WTC11 (cell line): ENCODE results near the gene CDH13. TPM values are rescaled to one million over a fixed set of nuclear protein-coding genes. Genes with fewer than 3 reads are reported as not detected.

ENCODE experiments used
- ATAC-seq: fragments of 200-7000 bp; cut with Tn5 transposase; 2 replicates; pipeline ENCODE4 v1.10.0; 2021; ENCODE audit warnings: mild to moderate bottlenecking, moderate library complexity
- CTCF ChIA-PET: fragments of 300-600 bp; sonication (Branson Sonifier 250); formaldehyde crosslinking; loops from one replicate; lab custom pipeline; 2021; ENCODE audit warnings: antibody characterized with exemption; lab: Charles Lee
- POLR2A ChIA-PET: fragments of 350-600 bp; sonication (Branson Sonifier 250); formaldehyde crosslinking; loops from one replicate; lab custom pipeline; 2021; ENCODE audit warnings: antibody characterized with exemption; lab: Charles Lee
- DNase-seq: peaks from one replicate; pipeline ENCODE4 v3.0.0; 2021; ENCODE audit warnings: low spot score
- H3K27ac Mint-ChIP-seq: 2 replicates; pipeline ENCODE4 v1.8.0; 2021; ENCODE audit warnings: mixed read lengths
- H3K27me3 Mint-ChIP-seq: 2 replicates; pipeline ENCODE4 v1.8.0; 2021; ENCODE audit warnings: low read depth, mild to moderate bottlenecking, moderate library complexity, mixed read lengths
- H3K36me3 Mint-ChIP-seq: 2 replicates; pipeline ENCODE4 v1.8.0; 2021; ENCODE audit warnings: mixed read lengths
- H3K4me1 Mint-ChIP-seq: 2 replicates; pipeline ENCODE4 v1.8.0; 2022; ENCODE audit warnings: mixed read lengths
- H3K4me3 Mint-ChIP-seq: 2 replicates; pipeline ENCODE4 v1.8.0; 2021; ENCODE audit warnings: mild to moderate bottlenecking, moderate library complexity, mixed read lengths
- H3K9me3 Mint-ChIP-seq: 2 replicates; pipeline ENCODE4 v1.8.0; 2021; ENCODE audit warnings: mixed read lengths
- CREB1 ChIP-seq: sonication (generic); formaldehyde crosslinking; IDR thresholded peaks from 2 replicates; pipeline ENCODE4 v1.8.0; 2023; ENCODE audit warnings: mild to moderate bottlenecking, missing genetic modification reagents
- ESRRA ChIP-seq: sonication (generic); formaldehyde crosslinking; IDR thresholded peaks from 2 replicates; pipeline ENCODE4 v1.8.1; 2022; ENCODE audit warnings: mild to moderate bottlenecking, missing genetic modification reagents, borderline replicate concordance
- IRF2 ChIP-seq: sonication (generic); formaldehyde crosslinking; IDR thresholded peaks from 2 replicates; pipeline ENCODE4 v1.8.0; 2022; ENCODE audit warnings: low read depth, missing genetic modification reagents, borderline replicate concordance
- NR1H2 ChIP-seq: sonication (generic); formaldehyde crosslinking; IDR thresholded peaks from 2 replicates; pipeline ENCODE4 v1.9.0; 2021; ENCODE audit warnings: mild to moderate bottlenecking, moderate library complexity, missing genetic modification reagents
- PRRX2 ChIP-seq: fragments of 250-450 bp; sonication (Bioruptor Pico); IDR thresholded peaks from 2 replicates; pipeline ENCODE4 v1.8.0; 2021; ENCODE audit warnings: mild to moderate bottlenecking
- TCF7 ChIP-seq: sonication (generic); formaldehyde crosslinking; IDR thresholded peaks from 2 replicates; pipeline ENCODE4 v1.8.0; 2022; ENCODE audit warnings: mild to moderate bottlenecking, low read depth, missing genetic modification reagents, moderate library complexity
- TP53 ChIP-seq: sonication (generic); formaldehyde crosslinking; IDR thresholded peaks from 2 replicates; pipeline ENCODE4 v1.8.1; 2023; ENCODE audit warnings: mild to moderate bottlenecking, missing genetic modification reagents
- ZBTB21 ChIP-seq: sonication (generic); formaldehyde crosslinking; IDR thresholded peaks from 2 replicates; pipeline ENCODE4 v1.8.1; 2023; ENCODE audit warnings: mild to moderate bottlenecking, missing genetic modification reagents, borderline replicate concordance
- ZNF121 ChIP-seq: sonication (generic); formaldehyde crosslinking; IDR thresholded peaks from 2 replicates; pipeline ENCODE4 v1.8.0; 2023; ENCODE audit warnings: missing genetic modification reagents
- ZNF138 ChIP-seq: sonication (generic); formaldehyde crosslinking; conservative IDR thresholded peaks from 2 replicates; pipeline ENCODE4 v1.8.1; 2022; ENCODE audit warnings: mild to moderate bottlenecking, moderate library complexity, missing genetic modification reagents
- ZNF317 ChIP-seq: sonication (generic); formaldehyde crosslinking; IDR thresholded peaks from 2 replicates; pipeline ENCODE4 v1.8.1; 2023; ENCODE audit warnings: low read depth, mild to moderate bottlenecking, moderate library complexity, missing genetic modification reagents, borderline replicate concordance
- total RNA-seq: library from RNA; stranded (reverse); gene quantifications from 3 replicates; pipeline ENCODE4 v1.2.3, GENCODE V29; 2021
- TF ChIP-seq, protein P1 (sequence below): sonication (generic); formaldehyde crosslinking; IDR thresholded peaks from 2 replicates; pipeline ENCODE4 v1.8.1; 2023; ENCODE audit warnings: mild to moderate bottlenecking, missing genetic modification reagents, moderate library complexity
- TF ChIP-seq, protein P2 (sequence below): sonication (generic); formaldehyde crosslinking; IDR thresholded peaks from 2 replicates; pipeline ENCODE4 v1.8.0; 2022; ENCODE audit warnings: mild to moderate bottlenecking, missing genetic modification reagents
- TF ChIP-seq, protein P3 (sequence below): sonication (generic); formaldehyde crosslinking; IDR thresholded peaks from 2 replicates; pipeline ENCODE4 v1.8.1; 2023; ENCODE audit warnings: mild to moderate bottlenecking, moderate library complexity, missing genetic modification reagents
- TF ChIP-seq, protein P4 (sequence below): sonication (generic); formaldehyde crosslinking; IDR thresholded peaks from 2 replicates; pipeline ENCODE4 v1.8.1; 2022; ENCODE audit warnings: low read depth, missing genetic modification reagents, borderline replicate concordance
- TF ChIP-seq, protein P5 (sequence below): sonication (generic); formaldehyde crosslinking; IDR thresholded peaks from 2 replicates; pipeline ENCODE4 v1.8.1; 2022; ENCODE audit warnings: mild to moderate bottlenecking, missing genetic modification reagents, moderate library complexity, borderline replicate concordance

The CDH13 gene
- total RNA-seq, 1 experiment from 2014 or later: 0.81 TPM

DNA sequence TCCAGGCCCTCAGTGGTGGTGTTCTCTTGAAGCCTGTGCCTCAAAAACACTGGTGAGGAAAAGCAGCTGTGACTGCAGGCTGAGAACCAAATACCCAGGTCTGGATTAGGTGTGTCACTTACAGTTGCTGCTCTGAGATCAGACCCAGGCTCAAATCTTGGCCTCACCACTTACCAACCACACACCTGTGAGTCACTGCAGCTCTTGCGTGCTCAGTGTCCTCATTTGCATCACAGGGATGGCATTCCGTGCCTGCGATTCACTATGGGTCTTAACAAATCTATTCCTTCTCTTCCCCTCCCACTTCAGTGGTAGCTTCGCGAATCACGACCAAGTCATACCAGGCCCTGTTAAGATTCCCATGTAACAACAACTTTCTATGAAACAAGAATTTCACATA is 947.6 kb downstream of the CDH13 start:
- peaks cover 10% of the 10 kb centered on the region for H3K9me3 Mint-ChIP-seq
- ATAC-seq (peak; percentile 96), DNase-seq (peak; percentile 36)
- H3K4me1 Mint-ChIP-seq: peaks cover 14% of the 10 kb centered on the region
- TF ChIP-seq CREB1 (CRISPR knock-in tag): no peak
- CTCF ChIA-PET: interaction anchor here (0.6 to 0.9 kb wide), 2 partner anchors 25 to 143 kb away, joined by 3 to 4 read pairs; no protein-coding TSS in a partner anchor
- no peaks in the 10 kb centered on the region for H3K27me3 Mint-ChIP-seq
- no peak overlapping the region for H3K27ac Mint-ChIP-seq
- no peaks in the 10 kb centered on the region for H3K36me3 Mint-ChIP-seq
- H3K4me3 Mint-ChIP-seq: no peak overlapping the region
- POLR2A ChIA-PET: no interaction called here

DNA sequence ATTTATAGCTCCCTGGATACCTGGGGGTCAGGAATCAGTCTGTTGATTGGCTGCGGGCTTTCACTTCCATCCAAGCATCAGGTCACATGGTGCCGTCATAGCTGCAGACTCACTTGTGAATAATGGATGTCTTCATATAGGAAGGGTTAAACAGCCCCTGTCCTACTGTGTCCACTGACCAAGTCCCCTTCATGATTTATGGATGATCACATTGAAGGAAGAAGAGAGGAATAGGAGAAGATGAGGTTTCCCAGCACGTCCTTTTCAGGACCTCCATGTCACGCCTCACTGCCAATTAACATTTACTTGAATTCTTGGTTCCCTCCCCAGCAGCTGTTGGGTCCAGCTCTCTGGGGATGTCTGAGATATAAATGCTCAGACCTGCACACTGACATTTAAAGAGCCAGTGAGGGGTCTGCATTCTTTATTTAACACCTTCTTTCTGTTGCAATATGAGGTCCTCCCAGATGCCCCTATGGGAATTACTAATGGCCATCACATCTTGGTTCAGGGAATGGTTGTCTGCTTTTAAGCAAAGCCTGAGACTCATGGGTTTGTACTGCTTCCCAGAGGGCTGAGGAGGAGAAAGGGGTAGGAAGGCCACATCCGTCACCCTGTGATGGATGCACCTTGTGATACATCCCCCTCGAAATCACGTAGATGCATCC is 950.4 kb downstream of the CDH13 start:
- ATAC-seq (no peak), DNase-seq (no peak)
- TF ChIP-seq, protein P1, sequence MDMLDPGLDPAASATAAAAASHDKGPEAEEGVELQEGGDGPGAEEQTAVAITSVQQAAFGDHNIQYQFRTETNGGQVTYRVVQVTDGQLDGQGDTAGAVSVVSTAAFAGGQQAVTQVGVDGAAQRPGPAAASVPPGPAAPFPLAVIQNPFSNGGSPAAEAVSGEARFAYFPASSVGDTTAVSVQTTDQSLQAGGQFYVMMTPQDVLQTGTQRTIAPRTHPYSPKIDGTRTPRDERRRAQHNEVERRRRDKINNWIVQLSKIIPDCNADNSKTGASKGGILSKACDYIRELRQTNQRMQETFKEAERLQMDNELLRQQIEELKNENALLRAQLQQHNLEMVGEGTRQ (CRISPR knock-in tag): 0 out of 2 replicates have a peak, but pooled peaks have one; percentile 10
- TF ChIP-seq ZBTB21 (CRISPR knock-in tag): no peak
- Mint-ChIP-seq H3K4me3 (no peak overlapping the region), H3K36me3 (no peaks in the 10 kb centered on the region), H3K9me3 (peaks cover 10% of the 10 kb centered on the region), H3K27ac (no peak overlapping the region), H3K27me3 (peaks cover 17% of the 10 kb centered on the region), H3K4me1 (peaks cover 20% of the 10 kb centered on the region)
- POLR2A ChIA-PET: no interaction called here
- CTCF ChIA-PET: no interaction called here

DNA sequence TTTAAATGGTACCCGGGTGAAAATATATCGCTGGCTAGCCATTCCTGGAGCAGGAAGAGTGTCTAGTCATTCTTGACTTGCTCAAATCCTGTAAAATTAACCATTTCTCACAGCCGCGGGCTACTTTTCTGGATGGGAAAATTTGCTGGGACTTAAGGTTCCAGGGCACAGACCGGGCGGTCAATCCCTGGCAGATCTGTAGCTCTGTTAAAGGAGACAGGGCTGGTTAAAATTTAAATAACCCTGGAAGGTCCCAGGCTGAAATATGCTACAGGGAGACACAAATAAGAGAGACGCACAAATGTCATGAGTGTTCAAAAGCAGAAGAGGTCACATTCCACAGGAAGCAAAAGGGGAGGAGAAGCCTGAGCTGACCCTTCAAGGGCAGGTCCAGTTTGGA is 951.4 kb downstream of the CDH13 start:
- no peak for TF ChIP-seq ZNF121
- TF ChIP-seq, protein P2, sequence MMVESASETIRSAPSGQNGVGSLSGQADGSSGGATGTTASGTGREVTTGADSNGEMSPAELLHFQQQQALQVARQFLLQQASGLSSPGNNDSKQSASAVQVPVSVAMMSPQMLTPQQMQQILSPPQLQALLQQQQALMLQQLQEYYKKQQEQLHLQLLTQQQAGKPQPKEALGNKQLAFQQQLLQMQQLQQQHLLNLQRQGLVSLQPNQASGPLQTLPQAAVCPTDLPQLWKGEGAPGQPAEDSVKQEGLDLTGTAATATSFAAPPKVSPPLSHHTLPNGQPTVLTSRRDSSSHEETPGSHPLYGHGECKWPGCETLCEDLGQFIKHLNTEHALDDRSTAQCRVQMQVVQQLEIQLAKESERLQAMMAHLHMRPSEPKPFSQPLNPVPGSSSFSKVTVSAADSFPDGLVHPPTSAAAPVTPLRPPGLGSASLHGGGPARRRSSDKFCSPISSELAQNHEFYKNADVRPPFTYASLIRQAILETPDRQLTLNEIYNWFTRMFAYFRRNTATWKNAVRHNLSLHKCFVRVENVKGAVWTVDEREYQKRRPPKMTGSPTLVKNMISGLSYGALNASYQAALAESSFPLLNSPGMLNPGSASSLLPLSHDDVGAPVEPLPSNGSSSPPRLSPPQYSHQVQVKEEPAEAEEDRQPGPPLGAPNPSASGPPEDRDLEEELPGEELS: no peak
- no peak for TF ChIP-seq ZNF138 (CRISPR knock-in tag)
- no peak for TF ChIP-seq PRRX2 (CRISPR knock-in tag)
- no peak for TF ChIP-seq IRF2 (CRISPR knock-in tag)
- TF ChIP-seq ESRRA (CRISPR knock-in tag): no peak
- TF ChIP-seq, protein P3, sequence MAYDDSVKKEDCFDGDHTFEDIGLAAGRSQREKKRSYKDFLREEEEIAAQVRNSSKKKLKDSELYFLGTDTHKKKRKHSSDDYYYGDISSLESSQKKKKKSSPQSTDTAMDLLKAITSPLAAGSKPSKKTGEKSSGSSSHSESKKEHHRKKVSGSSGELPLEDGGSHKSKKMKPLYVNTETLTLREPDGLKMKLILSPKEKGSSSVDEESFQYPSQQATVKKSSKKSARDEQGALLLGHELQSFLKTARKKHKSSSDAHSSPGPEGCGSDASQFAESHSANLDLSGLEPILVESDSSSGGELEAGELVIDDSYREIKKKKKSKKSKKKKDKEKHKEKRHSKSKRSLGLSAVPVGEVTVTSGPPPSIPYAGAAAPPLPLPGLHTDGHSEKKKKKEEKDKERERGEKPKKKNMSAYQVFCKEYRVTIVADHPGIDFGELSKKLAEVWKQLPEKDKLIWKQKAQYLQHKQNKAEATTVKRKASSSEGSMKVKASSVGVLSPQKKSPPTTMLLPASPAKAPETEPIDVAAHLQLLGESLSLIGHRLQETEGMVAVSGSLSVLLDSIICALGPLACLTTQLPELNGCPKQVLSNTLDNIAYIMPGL (CRISPR knock-in tag): no peak
- TF ChIP-seq, all 79 proteins: peak for 0
- Mint-ChIP-seq H3K36me3 (no peaks in the 10 kb centered on the region), H3K9me3 (peaks cover 13% of the 10 kb centered on the region), H3K4me1 (peaks cover 30% of the 10 kb centered on the region), H3K4me3 (no peak overlapping the region), H3K27ac (no peak overlapping the region), H3K27me3 (peaks cover 24% of the 10 kb centered on the region)
- ChIA-PET POLR2A (no interaction called here), CTCF (no interaction called here)
- DNase-seq (no peak), ATAC-seq (no peak)

DNA sequence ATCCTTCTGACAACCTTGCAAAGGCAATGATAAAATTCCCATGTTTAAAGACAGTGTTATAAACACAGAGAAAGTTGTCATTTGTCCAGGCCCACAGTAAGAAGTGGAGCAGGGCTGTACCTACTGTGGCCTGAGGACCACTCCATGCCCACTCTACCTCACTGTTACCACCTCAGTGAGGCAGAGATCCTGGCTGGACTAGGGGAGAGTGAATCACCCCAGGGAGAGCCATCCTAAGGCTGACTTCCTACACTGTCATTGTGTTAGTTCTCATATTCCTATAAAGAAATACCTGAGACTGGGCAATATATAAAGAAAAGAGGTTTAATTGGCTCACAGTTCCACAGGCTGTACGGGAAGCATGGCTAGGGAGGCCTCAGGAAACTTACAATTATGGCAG is 952.3 kb downstream of the CDH13 start:
- TF ChIP-seq NR1H2 (CRISPR knock-in tag): no peak
- no peak for TF ChIP-seq ZNF317
- TF ChIP-seq, protein P4, sequence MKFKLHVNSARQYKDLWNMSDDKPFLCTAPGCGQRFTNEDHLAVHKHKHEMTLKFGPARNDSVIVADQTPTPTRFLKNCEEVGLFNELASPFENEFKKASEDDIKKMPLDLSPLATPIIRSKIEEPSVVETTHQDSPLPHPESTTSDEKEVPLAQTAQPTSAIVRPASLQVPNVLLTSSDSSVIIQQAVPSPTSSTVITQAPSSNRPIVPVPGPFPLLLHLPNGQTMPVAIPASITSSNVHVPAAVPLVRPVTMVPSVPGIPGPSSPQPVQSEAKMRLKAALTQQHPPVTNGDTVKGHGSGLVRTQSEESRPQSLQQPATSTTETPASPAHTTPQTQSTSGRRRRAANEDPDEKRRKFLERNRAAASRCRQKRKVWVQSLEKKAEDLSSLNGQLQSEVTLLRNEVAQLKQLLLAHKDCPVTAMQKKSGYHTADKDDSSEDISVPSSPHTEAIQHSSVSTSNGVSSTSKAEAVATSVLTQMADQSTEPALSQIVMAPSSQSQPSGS (CRISPR knock-in tag): no peak
- no peak for TF ChIP-seq TCF7 (CRISPR knock-in tag)
- TF ChIP-seq TP53 (CRISPR knock-in tag): no peak
- TF ChIP-seq, protein P5, sequence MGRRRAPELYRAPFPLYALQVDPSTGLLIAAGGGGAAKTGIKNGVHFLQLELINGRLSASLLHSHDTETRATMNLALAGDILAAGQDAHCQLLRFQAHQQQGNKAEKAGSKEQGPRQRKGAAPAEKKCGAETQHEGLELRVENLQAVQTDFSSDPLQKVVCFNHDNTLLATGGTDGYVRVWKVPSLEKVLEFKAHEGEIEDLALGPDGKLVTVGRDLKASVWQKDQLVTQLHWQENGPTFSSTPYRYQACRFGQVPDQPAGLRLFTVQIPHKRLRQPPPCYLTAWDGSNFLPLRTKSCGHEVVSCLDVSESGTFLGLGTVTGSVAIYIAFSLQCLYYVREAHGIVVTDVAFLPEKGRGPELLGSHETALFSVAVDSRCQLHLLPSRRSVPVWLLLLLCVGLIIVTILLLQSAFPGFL (CRISPR knock-in tag): no peak
- ChIA-PET POLR2A (no interaction called here), CTCF (no interaction called here)
- no peak overlapping the region for H3K27ac Mint-ChIP-seq
- peaks cover 29% of the 10 kb centered on the region for H3K27me3 Mint-ChIP-seq
- DNase-seq (no peak), ATAC-seq (no peak)
- H3K4me3 Mint-ChIP-seq: no peak overlapping the region
- no peaks in the 10 kb centered on the region for H3K36me3 Mint-ChIP-seq
- peaks cover 29% of the 10 kb centered on the region for H3K4me1 Mint-ChIP-seq
- peaks cover 16% of the 10 kb centered on the region for H3K9me3 Mint-ChIP-seq
